Liver (tissue), 9 donors: ENCODE data around the gene FGFRL1. TPM values are rescaled to one million over a fixed set of nuclear protein-coding genes. Genes with fewer than 3 reads are reported as not detected.

Source experiments
- DNase-seq: peaks from one replicate; pipeline ENCODE4 v3.0.0-alpha.2; 2017; ENCODE audit warnings: low spot score
- H3K27ac ChIP-seq, 2 donors: one replicate each; pipeline ENCODE4 v1.7.0; 2013; ENCODE audit warnings: inconsistent platforms in 2 of 2, low read length in 2 of 2, control low read depth in 1 of 2, low read depth in 1 of 2, mild to moderate bottlenecking in 1 of 2
- H3K27me3 ChIP-seq, 4 donors: one replicate each; pipeline versions ENCODE4 v1.6.1 to v1.7.0; 2013; ENCODE audit warnings: low read length in 3 of 4, inconsistent platforms in 1 of 4, mild to moderate bottlenecking in 1 of 4, moderate library complexity in 1 of 4; ENCODE audit not compliant: control insufficient read depth in 4 of 4, insufficient read depth in 4 of 4
- H3K36me3 ChIP-seq, 4 donors: one replicate each; pipeline versions ENCODE4 v1.6.1 to v1.7.0; 2013; ENCODE audit warnings: low read length in 3 of 4, mild to moderate bottlenecking in 3 of 4, low read depth in 1 of 4, moderate library complexity in 1 of 4; ENCODE audit not compliant: control insufficient read depth in 4 of 4, insufficient read depth in 3 of 4
- H3K4me1 ChIP-seq, 4 donors: one replicate each; pipeline versions ENCODE4 v1.6.1 to v1.7.0; 2013; ENCODE audit warnings: low read length in 3 of 4, mild to moderate bottlenecking in 3 of 4, moderate library complexity in 1 of 4; ENCODE audit not compliant: control insufficient read depth in 4 of 4, insufficient read depth in 4 of 4
- H3K4me3 ChIP-seq, 3 donors: one replicate each; pipeline versions ENCODE4 v1.6.1 to v1.7.0; 2013; ENCODE audit warnings: low read length in 3 of 3, control low read depth in 1 of 3, low read depth in 1 of 3, mild to moderate bottlenecking in 1 of 3
- H3K9ac ChIP-seq, 2 donors: one replicate each; pipeline ENCODE4 v1.7.0; 2013; ENCODE audit warnings: low read length in 2 of 2, mild to moderate bottlenecking in 2 of 2, moderate library complexity in 2 of 2, control low read depth in 1 of 2, low read depth in 1 of 2
- H3K9me3 ChIP-seq, 4 donors: one replicate each; pipeline versions ENCODE4 v1.6.1 to v1.7.0; 2013; ENCODE audit warnings: low read length in 3 of 4; ENCODE audit not compliant: control insufficient read depth in 4 of 4
- EGR1 ChIP-seq, 2 donors: IDR thresholded peaks; 2 replicates each; pipeline ENCODE4 v1.6.1; 2016 to 2018; ENCODE audit warnings: antibody characterized with exemption in 2 of 2, low read depth in 2 of 2
- FOXA1 ChIP-seq: IDR thresholded peaks from 2 replicates; pipeline ENCODE4 v1.6.1; 2016; ENCODE audit warnings: antibody characterized with exemption
- FOXA2 ChIP-seq: IDR thresholded peaks from 2 replicates; pipeline ENCODE4 v1.6.1; 2016; ENCODE audit warnings: antibody characterized with exemption
- GABPA ChIP-seq, 2 donors: IDR thresholded peaks in 1 of 2; conservative IDR thresholded peaks in 1 of 2; 2 replicates each; pipeline ENCODE4 v1.6.1; 2016; ENCODE audit warnings: antibody characterized with exemption in 2 of 2, mild to moderate bottlenecking in 1 of 2, moderate library complexity in 1 of 2
- HNF4A ChIP-seq, 2 donors: conservative IDR thresholded peaks; 2 replicates each; pipeline ENCODE4 v1.6.1; 2016; ENCODE audit warnings: antibody characterized with exemption in 2 of 2, mild to moderate bottlenecking in 2 of 2
- HNF4G ChIP-seq: IDR thresholded peaks from 2 replicates; pipeline ENCODE4 v1.6.1; 2016; ENCODE audit warnings: antibody characterized with exemption
- RXRA ChIP-seq, 2 donors: IDR thresholded peaks; 2 replicates each; pipeline ENCODE4 v1.6.1; 2017 to 2018; ENCODE audit warnings: antibody characterized with exemption in 2 of 2, mild to moderate bottlenecking in 1 of 2
- SP1 ChIP-seq: IDR thresholded peaks from 2 replicates; pipeline ENCODE4 v1.6.1; 2018; ENCODE audit warnings: antibody characterized with exemption, mild to moderate bottlenecking
- TAF1 ChIP-seq: conservative IDR thresholded peaks from 2 replicates; pipeline ENCODE4 v1.6.1; 2016; ENCODE audit warnings: antibody characterized with exemption, mild to moderate bottlenecking
- YY1 ChIP-seq: IDR thresholded peaks from 2 replicates; pipeline ENCODE4 v1.6.1; 2016; ENCODE audit warnings: antibody characterized with exemption, mild to moderate bottlenecking
- WGBS: extraction: QIAGEN DNeasy Blood & Tissue Kit; methylation state at CpG from one replicate; pipeline ENCODE4 v1.1.7; 2013; 5-methylcytosine and 5-hydroxymethylcytosine counted together
- polyA plus RNA-seq, 2 donors: library from polyadenylated mRNA; stranded (reverse) in 1 of 2; unstranded in 1 of 2; fragments of 200-250 nt in 1 of 2; fragments of >200 nt in 1 of 2; fragmentation: Nextera tagmentation in 1 of 2; extraction: Ambion mirVana in 1 of 2; gene quantifications; one replicate each; pipeline versions ENCODE4 v1.2.1 to v1.2.3, GENCODE V29; 2013 to 2015
- total RNA-seq, 2 donors: library from RNA; depleted of rRNA; stranded (reverse); fragments of >200 nt; gene quantifications; one replicate each; pipeline ENCODE4 v1.2.3, GENCODE V29; 2014
- TF ChIP-seq, protein P1 (sequence below): fragments of 150-350 bp; IDR thresholded peaks from 2 replicates; pipeline ENCODE4 v1.5.1; 2017; ENCODE audit warnings: improper control_type of control experiment, low read depth, low read length; ENCODE audit not compliant: missing input control
- TF ChIP-seq, protein P2 (sequence below): IDR thresholded peaks from 2 replicates; pipeline ENCODE4 v1.6.1; 2016; ENCODE audit warnings: antibody characterized with exemption
- TF ChIP-seq, protein P3 (sequence below): IDR thresholded peaks from 2 replicates; pipeline ENCODE4 v1.6.1; 2016; ENCODE audit warnings: antibody characterized with exemption
- TF ChIP-seq, protein P4 (sequence below): IDR thresholded peaks from 2 replicates; pipeline ENCODE4 v1.6.1; 2016; ENCODE audit warnings: antibody characterized with exemption
- TF ChIP-seq, protein P5 (sequence below): IDR thresholded peaks from 2 replicates; pipeline ENCODE4 v1.6.1; 2016; ENCODE audit warnings: antibody characterized with exemption, mild to moderate bottlenecking
- donor health status: healthy.
- donor health status: healthy.
- donor health status: healthy.
- donor health status: healthy.
- donor health status: healthy.

Gene FGFRL1
- total and polyA plus RNA-seq, 4 donors, result 14.2 to 49.1 (median 22.4) TPM

DNA sequence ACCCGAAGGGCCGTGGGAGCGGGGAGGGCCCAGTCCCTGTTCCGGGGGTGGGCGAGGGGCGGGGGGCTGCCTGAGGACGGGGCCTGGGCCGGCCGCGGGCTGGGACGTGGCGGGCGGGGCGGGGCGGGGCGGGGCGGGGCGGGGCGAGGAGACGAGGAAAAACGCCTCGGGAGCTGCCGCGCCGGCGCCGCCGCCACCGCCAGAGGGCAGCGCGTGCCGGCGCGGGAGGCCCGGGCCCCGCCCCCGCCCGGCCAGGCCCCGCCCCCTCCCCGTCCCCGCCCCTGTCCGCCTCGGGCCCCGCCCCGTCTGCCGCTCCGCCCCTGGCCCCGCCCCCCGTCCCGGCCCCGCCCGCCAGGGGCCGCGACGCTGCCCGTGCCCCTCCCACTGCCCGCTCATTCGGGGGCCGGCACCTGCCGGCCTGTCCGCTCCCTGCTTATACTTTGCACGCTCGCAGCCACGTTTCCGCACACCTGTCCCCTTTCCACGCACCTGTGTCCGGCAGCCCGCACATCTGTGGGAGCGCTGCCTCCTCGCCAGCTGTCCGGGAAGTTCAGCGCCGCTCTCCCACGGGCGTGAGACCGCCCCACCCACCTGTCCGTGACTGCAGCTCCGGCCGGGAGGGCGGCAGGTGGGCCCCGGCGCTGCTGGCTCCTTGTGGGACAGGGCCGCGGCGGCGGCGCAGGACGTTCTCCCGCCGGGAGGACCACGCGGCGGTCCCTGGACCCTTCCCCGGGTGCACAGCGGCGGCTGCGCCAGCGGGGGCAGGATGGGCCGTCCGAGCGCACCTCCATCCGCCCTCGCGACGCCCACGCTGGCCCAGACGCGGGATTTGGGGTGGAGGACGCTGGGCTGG lies 1.7 kb upstream of the FGFRL1 start:
- DNase-seq, result peak; percentile 82
- peaks cover 22 to 35% (median 31%) of the 10 kb centered on the region in 4 donors for H3K4me1 ChIP-seq
- peak overlapping the region; percentile 63 to 75 (median 68) for H3K4me3 ChIP-seq
- no peaks in the 10 kb centered on the region for H3K9me3 ChIP-seq
- no peaks in the 10 kb centered on the region for H3K27me3 ChIP-seq
- no peak for TF ChIP-seq FOXA1
- TF ChIP-seq, protein P1, sequence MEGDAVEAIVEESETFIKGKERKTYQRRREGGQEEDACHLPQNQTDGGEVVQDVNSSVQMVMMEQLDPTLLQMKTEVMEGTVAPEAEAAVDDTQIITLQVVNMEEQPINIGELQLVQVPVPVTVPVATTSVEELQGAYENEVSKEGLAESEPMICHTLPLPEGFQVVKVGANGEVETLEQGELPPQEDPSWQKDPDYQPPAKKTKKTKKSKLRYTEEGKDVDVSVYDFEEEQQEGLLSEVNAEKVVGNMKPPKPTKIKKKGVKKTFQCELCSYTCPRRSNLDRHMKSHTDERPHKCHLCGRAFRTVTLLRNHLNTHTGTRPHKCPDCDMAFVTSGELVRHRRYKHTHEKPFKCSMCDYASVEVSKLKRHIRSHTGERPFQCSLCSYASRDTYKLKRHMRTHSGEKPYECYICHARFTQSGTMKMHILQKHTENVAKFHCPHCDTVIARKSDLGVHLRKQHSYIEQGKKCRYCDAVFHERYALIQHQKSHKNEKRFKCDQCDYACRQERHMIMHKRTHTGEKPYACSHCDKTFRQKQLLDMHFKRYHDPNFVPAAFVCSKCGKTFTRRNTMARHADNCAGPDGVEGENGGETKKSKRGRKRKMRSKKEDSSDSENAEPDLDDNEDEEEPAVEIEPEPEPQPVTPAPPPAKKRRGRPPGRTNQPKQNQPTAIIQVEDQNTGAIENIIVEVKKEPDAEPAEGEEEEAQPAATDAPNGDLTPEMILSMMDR, result peak; percentile 20
- WGBS, result 1% methylated on average over 105 of the region's 109 CpGs
- peak overlapping the region in 1 of 2 donors; percentile 38 for H3K9ac ChIP-seq
- H3K27ac ChIP-seq, result peak overlapping the region; percentile 50 to 64
- peaks cover 0 to 4% (median 0%) of the 10 kb centered on the region in 4 donors for H3K36me3 ChIP-seq

DNA sequence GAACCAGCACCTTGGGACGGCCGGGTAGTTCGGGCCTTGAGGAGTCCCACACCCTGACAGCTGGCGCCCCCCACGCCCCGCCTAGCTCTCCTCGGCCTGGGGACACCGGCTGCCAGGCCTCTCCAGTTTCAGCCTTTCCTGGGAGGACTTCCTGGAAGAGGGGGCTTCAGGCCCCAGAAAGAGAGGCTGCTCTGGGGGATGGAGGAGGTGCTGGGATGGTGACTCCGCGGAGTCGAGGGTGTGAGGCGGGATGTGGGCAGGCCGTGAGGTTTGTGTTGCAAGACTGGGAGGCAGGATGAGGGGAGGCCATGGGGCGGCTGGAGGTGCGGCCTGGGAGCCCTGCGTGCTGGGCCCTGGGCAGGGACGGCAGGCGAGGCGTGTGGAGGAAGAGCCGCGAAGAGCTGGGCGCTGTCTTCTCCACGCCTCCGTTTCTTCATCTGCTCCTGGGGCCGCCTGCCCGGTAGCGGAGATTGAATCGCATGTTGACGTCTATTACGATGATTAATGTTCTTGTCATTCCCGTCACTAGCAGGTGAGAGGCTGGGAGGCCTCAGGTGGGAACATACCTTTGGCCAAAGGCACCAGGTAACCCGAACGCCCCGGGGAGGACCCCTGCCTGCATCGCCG lies 918 bp upstream of the FGFRL1 start:
- Histone ChIP-seq H3K27ac (peak overlapping the region; percentile 50 to 64), H3K9me3 (no peaks in the 10 kb centered on the region), H3K36me3 (peaks cover 0 to 5% (median 0%) of the 10 kb centered on the region in 4 donors), H3K9ac (no peak overlapping the region), H3K4me3 (peak overlapping the region in 2 of 3 donors; percentile 75 to 94), H3K4me1 (peaks cover 22 to 35% (median 31%) of the 10 kb centered on the region in 4 donors), H3K27me3 (no peaks in the 10 kb centered on the region)
- TF ChIP-seq YY1, result no peak
- TF ChIP-seq SP1, result peak; percentile 11
- TF ChIP-seq EGR1 (IDR thresholded peaks at IDR 0.05; ENCODE audit: low read depth in 2 of 2), result no peak
- TF ChIP-seq FOXA1, result no peak
- no peak for DNase-seq
- 5% methylated on average over 36 of the region's 36 CpGs for WGBS

DNA sequence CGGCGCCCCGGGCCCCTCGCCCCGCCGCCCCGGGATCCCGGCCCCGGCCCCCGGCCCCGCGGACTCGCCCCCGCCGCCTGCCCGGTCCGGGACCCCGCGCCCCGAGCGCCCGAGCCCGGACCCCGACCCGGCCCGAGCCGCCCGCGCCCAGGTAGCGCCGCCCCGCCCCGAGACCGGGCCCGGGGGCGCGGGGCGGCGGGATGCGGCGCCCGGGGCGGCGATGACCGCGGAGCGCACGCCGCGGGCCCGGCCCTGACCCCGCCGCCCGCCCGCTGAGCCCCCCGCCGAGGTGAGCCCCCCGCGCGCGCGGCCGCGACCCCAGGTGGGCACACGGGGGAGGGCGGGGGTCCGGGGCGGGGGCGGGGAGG lies 224 bp downstream of the FGFRL1 start:
- H3K9ac ChIP-seq, result no peak overlapping the region
- peaks cover 0 to 7% (median 0%) of the 10 kb centered on the region in 4 donors for H3K36me3 ChIP-seq
- no peak for TF ChIP-seq FOXA2
- no peak for TF ChIP-seq RXRA (IDR thresholded peaks at IDR 0.05)
- TF ChIP-seq, protein P2, sequence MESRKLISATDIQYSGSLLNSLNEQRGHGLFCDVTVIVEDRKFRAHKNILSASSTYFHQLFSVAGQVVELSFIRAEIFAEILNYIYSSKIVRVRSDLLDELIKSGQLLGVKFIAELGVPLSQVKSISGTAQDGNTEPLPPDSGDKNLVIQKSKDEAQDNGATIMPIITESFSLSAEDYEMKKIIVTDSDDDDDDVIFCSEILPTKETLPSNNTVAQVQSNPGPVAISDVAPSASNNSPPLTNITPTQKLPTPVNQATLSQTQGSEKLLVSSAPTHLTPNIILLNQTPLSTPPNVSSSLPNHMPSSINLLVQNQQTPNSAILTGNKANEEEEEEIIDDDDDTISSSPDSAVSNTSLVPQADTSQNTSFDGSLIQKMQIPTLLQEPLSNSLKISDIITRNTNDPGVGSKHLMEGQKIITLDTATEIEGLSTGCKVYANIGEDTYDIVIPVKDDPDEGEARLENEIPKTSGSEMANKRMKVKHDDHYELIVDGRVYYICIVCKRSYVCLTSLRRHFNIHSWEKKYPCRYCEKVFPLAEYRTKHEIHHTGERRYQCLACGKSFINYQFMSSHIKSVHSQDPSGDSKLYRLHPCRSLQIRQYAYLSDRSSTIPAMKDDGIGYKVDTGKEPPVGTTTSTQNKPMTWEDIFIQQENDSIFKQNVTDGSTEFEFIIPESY, result no peak
- TF ChIP-seq YY1, result no peak
- no peak for TF ChIP-seq TAF1
- TF ChIP-seq EGR1 (IDR thresholded peaks at IDR 0.05; ENCODE audit: low read depth in 2 of 2), result no peak
- no peak for TF ChIP-seq HNF4A (conservative IDR thresholded peaks at IDR 0.05)
- no peak for TF ChIP-seq GABPA (IDR thresholded peaks at IDR 0.05 in 1 of 2, conservative IDR thresholded peaks at IDR 0.05 in 1 of 2)
- TF ChIP-seq, protein P3, sequence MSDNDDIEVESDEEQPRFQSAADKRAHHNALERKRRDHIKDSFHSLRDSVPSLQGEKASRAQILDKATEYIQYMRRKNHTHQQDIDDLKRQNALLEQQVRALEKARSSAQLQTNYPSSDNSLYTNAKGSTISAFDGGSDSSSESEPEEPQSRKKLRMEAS, result no peak
- TF ChIP-seq HNF4G, result no peak
- TF ChIP-seq, protein P4, sequence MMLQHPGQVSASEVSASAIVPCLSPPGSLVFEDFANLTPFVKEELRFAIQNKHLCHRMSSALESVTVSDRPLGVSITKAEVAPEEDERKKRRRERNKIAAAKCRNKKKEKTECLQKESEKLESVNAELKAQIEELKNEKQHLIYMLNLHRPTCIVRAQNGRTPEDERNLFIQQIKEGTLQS, result no peak
- TF ChIP-seq, protein P5, sequence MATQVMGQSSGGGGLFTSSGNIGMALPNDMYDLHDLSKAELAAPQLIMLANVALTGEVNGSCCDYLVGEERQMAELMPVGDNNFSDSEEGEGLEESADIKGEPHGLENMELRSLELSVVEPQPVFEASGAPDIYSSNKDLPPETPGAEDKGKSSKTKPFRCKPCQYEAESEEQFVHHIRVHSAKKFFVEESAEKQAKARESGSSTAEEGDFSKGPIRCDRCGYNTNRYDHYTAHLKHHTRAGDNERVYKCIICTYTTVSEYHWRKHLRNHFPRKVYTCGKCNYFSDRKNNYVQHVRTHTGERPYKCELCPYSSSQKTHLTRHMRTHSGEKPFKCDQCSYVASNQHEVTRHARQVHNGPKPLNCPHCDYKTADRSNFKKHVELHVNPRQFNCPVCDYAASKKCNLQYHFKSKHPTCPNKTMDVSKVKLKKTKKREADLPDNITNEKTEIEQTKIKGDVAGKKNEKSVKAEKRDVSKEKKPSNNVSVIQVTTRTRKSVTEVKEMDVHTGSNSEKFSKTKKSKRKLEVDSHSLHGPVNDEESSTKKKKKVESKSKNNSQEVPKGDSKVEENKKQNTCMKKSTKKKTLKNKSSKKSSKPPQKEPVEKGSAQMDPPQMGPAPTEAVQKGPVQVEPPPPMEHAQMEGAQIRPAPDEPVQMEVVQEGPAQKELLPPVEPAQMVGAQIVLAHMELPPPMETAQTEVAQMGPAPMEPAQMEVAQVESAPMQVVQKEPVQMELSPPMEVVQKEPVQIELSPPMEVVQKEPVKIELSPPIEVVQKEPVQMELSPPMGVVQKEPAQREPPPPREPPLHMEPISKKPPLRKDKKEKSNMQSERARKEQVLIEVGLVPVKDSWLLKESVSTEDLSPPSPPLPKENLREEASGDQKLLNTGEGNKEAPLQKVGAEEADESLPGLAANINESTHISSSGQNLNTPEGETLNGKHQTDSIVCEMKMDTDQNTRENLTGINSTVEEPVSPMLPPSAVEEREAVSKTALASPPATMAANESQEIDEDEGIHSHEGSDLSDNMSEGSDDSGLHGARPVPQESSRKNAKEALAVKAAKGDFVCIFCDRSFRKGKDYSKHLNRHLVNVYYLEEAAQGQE, result no peak
- 1% methylated on average over 69 of the region's 69 CpGs for WGBS
- no peak overlapping the region for H3K27ac ChIP-seq
- H3K4me1 ChIP-seq, result peaks cover 22 to 35% (median 31%) of the 10 kb centered on the region in 4 donors
- H3K9me3 ChIP-seq, result no peaks in the 10 kb centered on the region
- peak overlapping the region in 1 of 3 donors; percentile 94 for H3K4me3 ChIP-seq
- no peak for DNase-seq
- no peaks in the 10 kb centered on the region for H3K27me3 ChIP-seq
